ENCODE results near the gene DIP2C. TPM values are rescaled to one million over a fixed set of nuclear protein-coding genes. Genes with fewer than 3 reads are reported as not detected.
A peak's percentile ranks its signal among the peaks of the same experiment; 100 is the strongest.
"Not testable (repeated sequence)": the region's sequence is repeated elsewhere in the genome, so short reads cannot be mapped to it uniquely, and the experiment has no call there.

DIP2C gene
- total RNA-seq, 1 experiment from 2014 or later = 8.1 TPM

GRCh38 chr10:637771-638195 is 51.7 kb downstream of the DIP2C start:
- DNase-seq (ENCODE audit: low read depth, low spot score) = no peak
- in situ Hi-C loops (cut with HindIII; ENCODE audit: low pct_unique_long_range_greater_than_20kb, low sequenced_read_pairs) = no loop called here

GRCh38 chr10:637221-637620 is 52.2 kb downstream of the DIP2C start:
- in situ Hi-C loops (cut with HindIII; ENCODE audit: low pct_unique_long_range_greater_than_20kb, low sequenced_read_pairs) = no loop called here
- DNase-seq (ENCODE audit: low read depth, low spot score) = no peak

GRCh38 chr10:636769-637168 is 52.7 kb downstream of the DIP2C start:
- in situ Hi-C loops (cut with HindIII; ENCODE audit: low pct_unique_long_range_greater_than_20kb, low sequenced_read_pairs) = no loop called here
- DNase-seq (ENCODE audit: low read depth, low spot score) = no peak

- no peak for DNase-seq (ENCODE audit: low read depth, low spot score)
- in situ Hi-C loops (cut with HindIII; ENCODE audit: low pct_unique_long_range_greater_than_20kb, low sequenced_read_pairs) = no loop called here
Measured at GRCh38 chr10:636016-636730, 53.3 kb downstream of the DIP2C start.

GRCh38 chr10:635088-635861 is 54.2 kb downstream of the DIP2C start:
- no peak for DNase-seq (ENCODE audit: low read depth, low spot score)
- in situ Hi-C loops (cut with HindIII; ENCODE audit: low pct_unique_long_range_greater_than_20kb, low sequenced_read_pairs) = no loop called here

GRCh38 chr10:634256-634655 is 55.2 kb downstream of the DIP2C start:
- no peak for DNase-seq (ENCODE audit: low read depth, low spot score)
- in situ Hi-C loops (cut with HindIII; ENCODE audit: low pct_unique_long_range_greater_than_20kb, low sequenced_read_pairs) = no loop called here

GRCh38 chr10:633279-634245 is 55.9 kb downstream of the DIP2C start:
- in situ Hi-C loops (cut with HindIII; ENCODE audit: low pct_unique_long_range_greater_than_20kb, low sequenced_read_pairs) = no loop called here
- DNase-seq (ENCODE audit: low read depth, low spot score) = no peak

- in situ Hi-C loops (cut with HindIII; ENCODE audit: low pct_unique_long_range_greater_than_20kb, low sequenced_read_pairs); DNase-seq (ENCODE audit: low read depth, low spot score): not testable (repeated sequence)
Measured at GRCh38 chr10:632807-633177, 56.7 kb downstream of the DIP2C start.

- in situ Hi-C loops (cut with HindIII; ENCODE audit: low pct_unique_long_range_greater_than_20kb, low sequenced_read_pairs) = not testable (repeated sequence)
- DNase-seq (ENCODE audit: low read depth, low spot score) = peak; percentile 8
Measured at GRCh38 chr10:632155-632806, 57.2 kb downstream of the DIP2C start.

- no peak for DNase-seq (ENCODE audit: low read depth, low spot score)
- in situ Hi-C loops (cut with HindIII; ENCODE audit: low pct_unique_long_range_greater_than_20kb, low sequenced_read_pairs) = no loop called here
Measured at GRCh38 chr10:631266-631665, 58.2 kb downstream of the DIP2C start.

- DNase-seq (ENCODE audit: low read depth, low spot score) = no peak
- in situ Hi-C loops (cut with HindIII; ENCODE audit: low pct_unique_long_range_greater_than_20kb, low sequenced_read_pairs) = no loop called here
Measured at GRCh38 chr10:630581-631073, 58.8 kb downstream of the DIP2C start.

- no peak for DNase-seq (ENCODE audit: low read depth, low spot score)
- in situ Hi-C loops (cut with HindIII; ENCODE audit: low pct_unique_long_range_greater_than_20kb, low sequenced_read_pairs) = no loop called here
Measured at GRCh38 chr10:629186-629998, 60.1 kb downstream of the DIP2C start.

- no peak for DNase-seq (ENCODE audit: low read depth, low spot score)
- in situ Hi-C loops (cut with HindIII; ENCODE audit: low pct_unique_long_range_greater_than_20kb, low sequenced_read_pairs) = no loop called here
Measured at GRCh38 chr10:628386-629045, 61.0 kb downstream of the DIP2C start.

- in situ Hi-C loops (cut with HindIII; ENCODE audit: low pct_unique_long_range_greater_than_20kb, low sequenced_read_pairs) = no loop called here
- no peak for DNase-seq (ENCODE audit: low read depth, low spot score)
Measured at GRCh38 chr10:627032-627992, 62.2 kb downstream of the DIP2C start.

Data from SK-MEL-5 (cell line).